Hepatocyte (in vitro differentiated cells): ENCODE measurements around the gene ST6GAL1.

Source experiments
- CTCF ChIP-seq: fragments of 200-600 bp; sonication (generic); IDR thresholded peaks from 2 replicates; pipeline ENCODE4 v1.5.1; 2016; ENCODE audit warnings: antibody characterized with exemption, mild to moderate bottlenecking; ENCODE audit not compliant: poor library complexity
- EZH2 ChIP-seq: fragments of 200-600 bp; sonication (generic); IDR thresholded peaks from 2 replicates; pipeline ENCODE4 v1.6.1; 2016; ENCODE audit warnings: antibody characterized with exemption, mild to moderate bottlenecking, borderline replicate concordance
- EZH2phosphoT487 ChIP-seq: fragments of 200-600 bp; sonication (generic); IDR thresholded peaks from one replicate; pipeline ENCODE4 v1.6.1; 2018; ENCODE audit warnings: antibody characterized with exemption, mild to moderate bottlenecking, low read depth, moderate library complexity; ENCODE audit not compliant: unreplicated experiment, severe bottlenecking

GRCh38 chr3:187074846-187075245, 144.5 kb downstream of the ST6GAL1 start:
- TF ChIP-seq CTCF (no peak), EZH2phosphoT487 (no peak), EZH2 (no peak)
